Psoas muscle (tissue), 8 donors: ENCODE measurements around the gene TBX4. TPM values are rescaled to one million over a fixed set of nuclear protein-coding genes. Genes with fewer than 3 reads are reported as not detected.
"Not testable (repeated sequence)": the region's sequence is repeated elsewhere in the genome, so short reads cannot be mapped to it uniquely, and the experiment has no call there.

ENCODE experiments used
- ATAC-seq, 4 donors: fragments of 200-7000 bp; cut with Tn5 transposase; one replicate each; pipeline ENCODE4 v1.9.1; 2020; ENCODE audit warnings: moderate library complexity in 3 of 4, mild to moderate bottlenecking in 2 of 4
- DNase-seq, 2 donors: peaks; one replicate each; pipeline ENCODE4 v3.0.0-alpha.2; 2020
- H3K27ac ChIP-seq: fragments of 200-600 bp; one replicate; pipeline ENCODE4 v1.8.0; 2022
- H3K27me3 ChIP-seq, 3 donors: fragments of 200-600 bp in 1 of 3; one replicate each; pipeline versions ENCODE4 v1.6.1 to v1.8.0; 2013 to 2022; ENCODE audit warnings: low read length in 2 of 3, mild to moderate bottlenecking in 2 of 3, moderate library complexity in 1 of 3; ENCODE audit not compliant: insufficient read depth in 3 of 3
- H3K36me3 ChIP-seq, 2 donors: fragments of 200-600 bp in 1 of 2; one replicate each; pipeline versions ENCODE4 v1.6.1 to v1.8.0; 2013 to 2022; ENCODE audit warnings: low read depth in 1 of 2, mild to moderate bottlenecking in 1 of 2, moderate library complexity in 1 of 2; ENCODE audit not compliant: insufficient read depth in 1 of 2
- H3K4me1 ChIP-seq: fragments of 200-600 bp; one replicate; pipeline ENCODE4 v1.8.0; 2022
- H3K4me3 ChIP-seq: fragments of 200-600 bp; one replicate; pipeline ENCODE4 v1.8.0; 2022; ENCODE audit warnings: mild to moderate bottlenecking
- H3K9me3 ChIP-seq: fragments of 200-600 bp; one replicate; pipeline ENCODE4 v1.8.0; 2022
- WGBS, 3 donors: extraction: QIAGEN DNeasy Blood & Tissue Kit; methylation state at CpG; one replicate each; pipeline versions ENCODE4 v1.1.6 to v1.1.7; 2013; 5-methylcytosine and 5-hydroxymethylcytosine counted together
- intact Hi-C, 2 donors: fragments of 100-400 bp; cut with DNase I; formaldehyde crosslinking; loops; one replicate each; pipeline versions ENCODE4 v1.11.0 to v1.14.2; 2022
- polyA plus RNA-seq, 3 donors: library from polyadenylated mRNA; stranded (reverse); fragments of 200-250 nt; gene quantifications; one replicate each; pipeline ENCODE4 v1.2.3, GENCODE V29; 2013
- total RNA-seq, 4 donors: library from RNA; stranded (reverse); fragmentation: NEBNext Ultra II Directional in 2 of 4; extraction: Animal tissue kit (Norgen Biotek cat#: 25700) in 2 of 4; gene quantifications; one replicate each; pipeline versions ENCODE4 v1.2.1 to v1.2.4, GENCODE V29; 2021 to 2023
- TF ChIP-seq, protein P1 (sequence below): fragments of 200-600 bp; IDR thresholded peaks from one replicate; pipeline ENCODE4 v1.8.0; 2022; ENCODE audit warnings: antibody characterized with exemption
- donor health status: healthy with polysubstance abuse.
- donor health status: DM: no; HTN: no; CAD: no; lungs with moderate emphysema.
- donor health status: Bipolar disorder and iron deficiency.
- donor health status: healthy.
- donor health status: DM: yes; HTN: yes; CAD: no.
- donor health status: DM: no; HTN: no; CAD: no.
- donor health status: DM: no; HTN: no; CAD: no.
- donor health status: DM: yes; HTN: yes; CAD: no.

Gene TBX4
- total and polyA plus RNA-seq, 7 donors: 0.22 TPM; not detected in 6

DNA sequence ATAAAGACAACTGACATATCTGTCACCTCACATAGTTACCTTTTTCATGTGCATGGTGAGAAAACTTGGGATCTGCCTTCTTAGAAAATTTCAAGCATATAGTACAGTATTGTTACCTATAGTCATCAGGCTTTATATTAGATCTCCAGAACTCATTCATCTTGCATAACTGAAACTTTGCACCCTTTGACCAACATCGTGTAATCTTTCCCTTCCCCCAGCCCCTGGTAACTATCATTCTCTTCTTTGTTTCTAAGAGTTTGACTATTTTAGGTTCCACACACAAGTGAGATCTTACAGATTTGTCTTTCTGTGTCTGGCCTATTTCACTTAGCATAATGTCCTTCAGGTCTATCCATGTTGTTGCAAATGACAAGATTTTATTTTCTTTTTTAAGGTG lies 22.9 kb upstream of the TBX4 start:
- Histone ChIP-seq H3K4me3 (no peak overlapping the region), H3K27ac (no peak overlapping the region), H3K9me3 (no peaks in the 10 kb centered on the region), H3K36me3 (no peaks in the 10 kb centered on the region), H3K27me3 (peaks cover 0 to 13% (median 0%) of the 10 kb centered on the region in 3 donors), H3K4me1 (no peaks in the 10 kb centered on the region)
- no peak for DNase-seq
- ATAC-seq: no peak
- intact Hi-C loops: no loop called here
- 39 to 64% (median 61%) methylated on average over 1 of the region's 1 CpG for WGBS, 3 donors
- TF ChIP-seq, protein P1, sequence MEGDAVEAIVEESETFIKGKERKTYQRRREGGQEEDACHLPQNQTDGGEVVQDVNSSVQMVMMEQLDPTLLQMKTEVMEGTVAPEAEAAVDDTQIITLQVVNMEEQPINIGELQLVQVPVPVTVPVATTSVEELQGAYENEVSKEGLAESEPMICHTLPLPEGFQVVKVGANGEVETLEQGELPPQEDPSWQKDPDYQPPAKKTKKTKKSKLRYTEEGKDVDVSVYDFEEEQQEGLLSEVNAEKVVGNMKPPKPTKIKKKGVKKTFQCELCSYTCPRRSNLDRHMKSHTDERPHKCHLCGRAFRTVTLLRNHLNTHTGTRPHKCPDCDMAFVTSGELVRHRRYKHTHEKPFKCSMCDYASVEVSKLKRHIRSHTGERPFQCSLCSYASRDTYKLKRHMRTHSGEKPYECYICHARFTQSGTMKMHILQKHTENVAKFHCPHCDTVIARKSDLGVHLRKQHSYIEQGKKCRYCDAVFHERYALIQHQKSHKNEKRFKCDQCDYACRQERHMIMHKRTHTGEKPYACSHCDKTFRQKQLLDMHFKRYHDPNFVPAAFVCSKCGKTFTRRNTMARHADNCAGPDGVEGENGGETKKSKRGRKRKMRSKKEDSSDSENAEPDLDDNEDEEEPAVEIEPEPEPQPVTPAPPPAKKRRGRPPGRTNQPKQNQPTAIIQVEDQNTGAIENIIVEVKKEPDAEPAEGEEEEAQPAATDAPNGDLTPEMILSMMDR: no peak

DNA sequence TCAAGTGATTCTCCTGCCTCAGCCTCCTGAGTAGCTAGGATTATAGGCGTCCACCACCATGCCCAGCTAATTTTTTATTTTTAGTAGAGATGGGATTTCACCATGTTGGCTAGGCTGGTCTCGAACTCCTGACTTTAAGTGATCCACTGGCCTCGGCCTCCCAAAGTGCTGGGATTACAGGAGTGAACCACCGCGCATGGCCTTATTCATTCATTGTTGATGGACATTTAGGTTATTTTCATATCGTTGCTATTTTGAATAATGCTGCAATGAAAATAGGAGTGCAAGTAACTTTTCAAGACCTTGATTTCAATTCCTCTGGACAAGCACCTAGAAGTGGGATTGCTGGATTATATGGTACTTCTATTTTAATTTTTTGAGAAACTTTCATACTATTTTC lies 22.4 kb upstream of the TBX4 start:
- H3K9me3 ChIP-seq, H3K27ac ChIP-seq, H3K4me3 ChIP-seq, ATAC-seq, H3K4me1 ChIP-seq, intact Hi-C loops, H3K36me3 ChIP-seq, DNase-seq, H3K27me3 ChIP-seq: not testable (repeated sequence)
- WGBS, 3 donors: 92 to 96% (median 93%) methylated on average over 6 of the region's 6 CpGs

DNA sequence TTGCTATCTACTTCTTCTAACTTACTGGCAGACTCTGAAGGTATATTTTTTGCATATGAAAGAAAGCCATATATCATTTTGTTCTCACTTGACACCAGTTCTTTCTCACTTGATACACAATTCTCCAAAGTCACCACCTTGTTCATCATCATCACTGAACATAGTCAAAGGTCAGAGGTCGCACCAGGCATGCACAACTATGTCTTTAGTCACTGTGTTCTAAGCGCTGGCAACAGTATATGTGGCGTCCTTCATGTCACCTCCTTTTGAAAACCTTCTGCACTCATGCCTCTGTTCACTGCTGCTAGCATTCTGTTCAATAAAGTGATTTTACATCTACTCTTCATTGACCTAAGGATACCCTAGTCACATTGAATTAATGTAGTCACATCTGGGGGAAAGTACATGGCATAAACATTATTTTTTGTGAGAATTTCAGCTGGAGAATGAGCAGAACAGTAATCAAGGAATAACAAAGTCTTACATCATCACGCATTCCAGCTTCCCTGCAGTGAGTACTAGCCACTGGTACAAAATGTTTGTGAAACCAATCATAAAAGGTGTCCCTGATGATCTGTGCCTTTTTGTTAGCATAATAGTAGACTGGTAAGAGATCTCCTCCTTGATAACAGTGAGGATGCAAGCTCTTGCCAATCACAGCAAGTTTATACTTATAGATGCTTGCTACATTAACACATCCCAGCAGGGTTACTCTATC lies 20.5 kb upstream of the TBX4 start:
- no peaks in the 10 kb centered on the region for H3K27me3 ChIP-seq
- no peaks in the 10 kb centered on the region for H3K36me3 ChIP-seq
- peaks cover 13% of the 10 kb centered on the region for H3K9me3 ChIP-seq
- H3K4me1 ChIP-seq: no peaks in the 10 kb centered on the region
- no peak overlapping the region for H3K27ac ChIP-seq
- intact Hi-C loops: no loop called here
- ATAC-seq (no peak), DNase-seq (no peak)
- 75 to 79% (median 78%) methylated on average over 4 of the region's 4 CpGs for WGBS, 3 donors
- TF ChIP-seq, protein P1: no peak
- H3K4me3 ChIP-seq: no peak overlapping the region

DNA sequence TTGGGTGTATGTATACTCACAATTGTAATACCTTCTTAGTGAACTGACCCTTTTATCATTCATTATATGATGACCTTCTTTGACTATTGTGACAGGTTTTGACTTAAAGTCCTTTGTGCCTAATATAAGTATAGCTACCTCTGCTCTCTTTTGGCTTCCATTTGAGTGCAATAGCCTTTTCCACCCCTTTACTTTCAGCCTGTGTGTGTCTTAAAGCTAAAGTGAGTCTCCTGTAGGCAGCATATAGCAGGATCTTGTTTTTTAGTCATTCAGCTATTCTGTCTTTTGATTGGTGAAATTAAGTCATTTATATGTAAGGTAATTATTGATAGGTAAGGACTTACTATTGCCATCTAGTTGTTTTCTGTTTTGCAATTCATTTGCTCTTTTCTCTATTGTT lies 15.9 kb upstream of the TBX4 start:
- intact Hi-C loops: no loop called here
- Histone ChIP-seq H3K27me3 (peaks cover 0 to 12% (median 2%) of the 10 kb centered on the region in 3 donors), H3K4me3 (no peak overlapping the region), H3K9me3 (peaks cover 13% of the 10 kb centered on the region), H3K36me3 (no peaks in the 10 kb centered on the region), H3K4me1 (no peaks in the 10 kb centered on the region), H3K27ac (no peak overlapping the region)
- TF ChIP-seq, protein P1: no peak
- no peak for ATAC-seq
- DNase-seq: no peak

DNA sequence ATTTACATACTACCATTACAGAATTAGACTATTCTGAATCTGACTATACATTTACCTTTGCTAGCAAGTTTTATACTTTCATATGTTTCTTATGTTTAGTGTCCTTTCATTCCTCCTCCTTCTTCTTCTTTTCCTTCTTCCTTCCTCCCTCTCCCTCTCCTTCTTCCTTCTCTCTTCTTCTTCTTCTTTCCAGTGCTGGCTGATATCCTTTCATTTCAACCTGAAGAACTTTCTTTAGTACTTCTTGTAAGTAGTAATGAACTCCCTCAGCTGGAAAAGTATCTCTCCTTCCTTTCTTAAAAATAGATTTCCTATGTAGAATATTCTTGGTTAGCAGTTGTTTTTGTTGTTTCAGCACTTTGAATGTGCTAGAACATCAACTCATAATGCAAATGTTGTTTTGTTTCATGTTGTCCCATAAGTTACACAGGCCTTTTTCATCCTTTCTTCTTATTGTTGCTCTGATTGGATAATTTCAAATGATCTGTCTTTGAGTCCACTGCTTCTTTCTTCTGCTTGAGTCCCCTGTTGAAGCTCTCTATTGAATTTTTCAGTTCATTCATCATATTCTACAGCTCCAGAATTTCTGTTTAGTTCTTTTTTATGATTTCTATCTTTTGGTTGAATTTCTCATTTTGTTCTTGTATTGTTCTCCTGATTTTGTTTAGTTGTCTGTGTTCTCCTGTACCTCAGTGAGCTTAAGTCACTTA lies 15.1 kb upstream of the TBX4 start:
- no peaks in the 10 kb centered on the region for H3K4me1 ChIP-seq
- H3K27ac ChIP-seq: no peak overlapping the region
- ATAC-seq (no peak), DNase-seq (no peak)
- H3K36me3 ChIP-seq: no peaks in the 10 kb centered on the region
- TF ChIP-seq, protein P1: no peak
- peaks cover 13% of the 10 kb centered on the region for H3K9me3 ChIP-seq
- peaks cover 0 to 12% (median 2%) of the 10 kb centered on the region in 3 donors for H3K27me3 ChIP-seq
- no peak overlapping the region for H3K4me3 ChIP-seq
- intact Hi-C loops: no loop called here
